NCI-H748 (cell line): ENCODE data around the gene TMEM89.

Experiments
- DNase-seq: peaks from one replicate; lab custom pipeline; 2025; ENCODE audit not compliant: unreplicated experiment; lab: John Stamatoyannopoulos, UW

Gene TMEM89, protein sequence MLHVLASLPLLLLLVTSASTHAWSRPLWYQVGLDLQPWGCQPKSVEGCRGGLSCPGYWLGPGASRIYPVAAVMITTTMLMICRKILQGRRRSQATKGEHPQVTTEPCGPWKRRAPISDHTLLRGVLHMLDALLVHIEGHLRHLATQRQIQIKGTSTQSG

GRCh38 chr3:48621461-48621869, at the start of gene TMEM89:
Gene TMEM89 (minus strand): TSS chr3:48621769. CDS start chr3:48621756, 13 bp downstream.
- DNase-seq: no peak

GRCh38 chr3:48664929-48665328, 43.4 kb upstream of the TMEM89 start:
- DNase-seq: no peak

DNA sequence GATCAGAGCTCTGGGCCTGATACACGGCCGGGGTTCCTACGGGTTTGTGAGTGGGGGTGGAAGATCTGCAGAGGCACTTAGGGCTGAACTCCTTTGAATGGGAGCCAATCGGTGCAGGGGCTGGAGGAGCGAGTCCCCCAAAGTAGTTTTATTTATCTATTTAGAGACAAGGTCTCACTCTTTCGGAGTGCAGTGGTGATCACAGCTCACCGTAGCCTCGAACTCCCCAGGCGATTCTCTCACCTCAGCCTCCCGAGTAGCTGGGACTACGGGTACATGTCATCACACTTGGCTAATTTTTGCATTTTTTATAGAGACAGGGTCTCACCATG, 42.7 kb upstream of the TMEM89 start:
- DNase-seq: no peak

DNA sequence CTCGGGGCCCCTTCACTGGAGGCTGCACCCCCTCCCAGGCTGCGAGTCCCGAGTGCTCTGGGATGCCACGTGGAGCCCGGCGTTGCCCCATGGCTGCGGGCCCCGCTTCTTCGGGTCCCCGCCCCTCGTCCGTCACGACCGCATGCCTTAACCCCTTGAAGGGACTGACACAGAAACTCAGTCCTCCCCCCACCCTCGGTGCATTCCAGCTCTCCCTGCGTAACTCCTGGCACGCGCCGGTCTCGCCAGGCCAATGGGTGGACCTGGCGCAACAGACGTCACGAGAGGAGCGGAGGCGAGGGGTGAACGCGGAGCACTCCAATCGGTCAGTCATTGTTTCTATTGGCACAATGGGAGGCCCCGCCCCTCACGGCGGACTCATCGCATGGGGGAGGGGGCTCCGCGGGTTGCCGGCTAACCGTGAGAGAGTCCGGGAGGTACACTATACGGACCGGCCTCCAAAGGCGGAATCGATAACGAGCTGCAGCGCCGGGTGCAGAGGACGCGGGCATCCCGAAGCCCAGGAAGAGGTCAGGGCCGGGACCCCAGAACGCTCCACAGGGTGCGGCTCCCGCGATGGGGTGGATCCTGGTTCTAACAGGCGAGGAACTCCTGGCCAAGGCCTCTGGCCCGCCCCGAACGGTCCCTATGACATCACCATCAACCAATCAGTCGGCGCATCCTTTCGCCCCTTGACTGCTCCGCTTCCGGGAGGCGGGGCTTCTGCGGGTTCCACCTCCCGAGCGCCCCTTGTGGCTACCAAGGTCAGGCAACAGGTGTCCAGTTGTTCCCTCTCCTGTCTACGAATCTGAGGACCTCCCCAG, 42.1 kb upstream of the TMEM89 start:
- peak; percentile 97 for DNase-seq

DNA sequence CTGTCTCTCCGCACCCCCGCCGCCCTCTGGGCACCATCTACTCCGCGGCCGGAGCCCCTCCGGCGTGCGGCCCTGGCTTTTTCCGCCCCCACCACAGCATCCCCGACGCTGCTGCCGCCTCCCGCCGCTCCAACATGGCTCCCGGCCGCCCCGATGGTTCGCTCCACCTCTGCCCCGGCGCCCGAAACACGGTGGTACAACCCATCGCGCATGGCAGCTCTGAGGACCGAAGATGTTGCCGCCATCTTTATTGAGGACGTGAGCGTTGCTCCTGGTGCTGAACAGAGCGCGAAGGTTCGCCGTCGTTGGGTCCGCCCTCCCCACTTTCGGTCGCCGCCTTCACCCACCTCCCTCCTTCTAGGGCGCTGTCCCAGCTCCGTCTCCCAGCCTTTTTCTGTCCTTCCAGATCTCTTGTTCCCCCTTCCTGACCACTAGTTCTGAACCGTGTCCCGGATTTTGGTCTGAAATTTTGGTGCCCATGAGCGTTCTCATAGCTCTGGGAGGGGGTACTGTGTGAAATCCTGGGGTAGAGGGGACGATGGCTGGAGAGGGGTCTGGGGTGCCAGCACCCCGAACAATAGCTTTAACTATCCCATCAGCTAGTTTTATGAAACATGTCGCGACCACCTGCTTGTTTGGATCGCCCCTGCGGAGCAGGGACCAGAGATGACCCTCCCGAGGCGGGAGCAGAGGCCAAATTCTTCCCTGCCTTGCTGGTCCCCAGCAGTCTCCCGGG, 41.4 kb upstream of the TMEM89 start, which contains the start of gene CELSR3:
Gene CELSR3 (minus strand): TSS at position 134 of the 736 bp plus-strand sequence. CDS start 252 bp downstream, outside the sequence.
- DNase-seq: peak; percentile 92

GRCh38 chr3:48662145-48662752, 40.7 kb upstream of the TMEM89 start:
- no peak for DNase-seq

GRCh38 chr3:48661501-48662144, 40.1 kb upstream of the TMEM89 start:
- no peak for DNase-seq

- DNase-seq: no peak
Observed at GRCh38 chr3:48660800-48661400, 39.3 kb upstream of the TMEM89 start.

DNA sequence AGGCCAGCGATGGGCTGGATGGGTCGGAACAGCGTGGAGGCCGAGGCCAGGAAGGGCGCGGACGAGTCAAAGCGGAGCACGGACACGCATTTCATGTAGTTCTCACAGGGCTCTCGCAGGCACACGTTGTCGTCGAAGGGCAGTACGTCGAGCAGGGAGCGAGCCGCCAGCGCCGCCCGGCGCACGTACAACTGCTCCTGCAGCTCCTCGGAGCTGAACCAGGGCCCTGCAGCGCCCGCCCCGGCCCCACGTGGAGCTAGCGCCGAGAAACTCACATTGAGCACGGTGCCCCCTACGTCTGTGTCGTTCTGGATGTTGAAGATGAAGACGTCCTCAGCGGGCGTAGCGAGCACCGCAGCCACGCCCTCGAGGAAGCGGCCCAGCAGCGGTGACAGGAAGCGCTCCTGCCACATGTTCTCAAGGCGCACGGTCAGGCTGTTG, 35.3 kb upstream of the TMEM89 start:
- DNase-seq: no peak

DNA sequence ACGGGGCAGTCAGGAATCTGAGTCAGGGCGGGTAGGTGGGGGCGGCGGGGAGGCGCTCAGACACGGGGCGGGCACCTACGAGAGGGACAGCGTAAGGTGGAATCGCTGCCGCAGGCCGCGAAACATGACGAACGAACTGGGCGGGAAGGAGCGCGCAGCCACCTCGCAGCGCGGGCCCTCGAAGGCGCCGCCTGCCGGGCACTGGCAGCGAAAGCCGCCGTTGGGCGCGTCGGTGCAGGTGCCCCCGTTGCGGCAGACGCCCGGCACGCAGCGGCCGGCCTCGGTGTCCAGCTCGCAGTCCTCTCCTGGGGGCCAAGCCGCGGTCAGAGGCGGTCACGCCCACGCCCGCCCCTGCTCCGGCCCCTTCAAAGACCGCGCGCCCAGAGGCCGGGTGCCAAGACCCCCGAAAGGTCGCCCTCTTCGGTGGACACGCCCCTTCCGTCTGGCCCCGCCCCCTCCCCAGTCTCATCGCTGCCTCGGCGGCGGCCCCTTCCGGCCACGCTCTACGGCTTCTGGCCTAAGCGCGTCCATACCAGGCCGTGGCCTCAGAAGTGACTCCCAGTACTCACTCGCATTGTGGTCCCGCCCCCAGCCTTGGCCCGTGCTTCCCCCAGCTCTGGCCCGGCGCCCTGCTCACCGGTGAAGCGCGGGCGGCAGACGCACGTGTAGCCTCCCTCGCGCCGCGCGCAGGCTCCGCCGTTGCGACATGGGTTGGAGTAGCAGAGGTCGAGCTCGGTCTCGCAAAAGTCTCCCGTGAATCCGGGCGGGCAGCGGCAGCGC, 34.7 kb upstream of the TMEM89 start:
- no peak for DNase-seq

DNA sequence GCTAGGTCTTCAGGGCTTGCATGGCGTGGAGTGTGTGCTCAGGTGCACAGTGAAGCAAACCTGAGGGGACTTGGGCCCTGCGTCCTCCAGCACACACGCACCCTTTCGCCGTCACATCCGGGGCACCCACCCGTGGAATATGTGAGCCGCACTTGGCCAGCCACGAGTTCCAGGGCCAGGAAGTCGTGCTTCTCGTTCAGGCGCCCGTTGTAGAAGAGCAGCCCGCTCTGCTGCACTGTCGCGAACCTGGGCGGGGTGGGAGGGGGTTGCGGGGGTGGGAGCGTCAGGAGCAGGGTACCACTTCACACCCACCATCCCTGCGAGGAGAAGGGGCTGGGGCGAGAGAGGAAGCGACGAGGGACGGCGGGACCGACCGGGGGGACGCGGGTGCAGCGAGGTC, 34.0 kb upstream of the TMEM89 start:
- DNase-seq: no peak

DNA sequence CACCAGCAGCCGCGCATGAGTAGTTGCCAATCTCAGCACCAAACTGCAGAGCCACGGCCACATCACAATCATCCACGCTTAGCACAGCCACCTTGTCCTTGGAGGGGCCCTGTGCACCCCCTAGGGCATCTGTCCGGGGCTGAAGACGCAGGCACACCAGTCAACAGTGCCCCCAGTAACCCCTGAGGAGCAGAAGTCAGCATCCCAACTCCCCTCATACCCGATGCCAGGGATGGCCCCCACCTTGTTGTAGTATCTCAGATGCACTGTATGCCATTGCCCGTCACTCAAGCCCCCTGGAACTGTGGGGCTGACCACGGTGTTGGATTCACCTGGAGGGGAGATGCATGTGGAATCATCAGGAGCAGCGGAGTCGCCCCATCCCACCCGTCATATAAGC, 33.5 kb upstream of the TMEM89 start:
- no peak for DNase-seq

DNA sequence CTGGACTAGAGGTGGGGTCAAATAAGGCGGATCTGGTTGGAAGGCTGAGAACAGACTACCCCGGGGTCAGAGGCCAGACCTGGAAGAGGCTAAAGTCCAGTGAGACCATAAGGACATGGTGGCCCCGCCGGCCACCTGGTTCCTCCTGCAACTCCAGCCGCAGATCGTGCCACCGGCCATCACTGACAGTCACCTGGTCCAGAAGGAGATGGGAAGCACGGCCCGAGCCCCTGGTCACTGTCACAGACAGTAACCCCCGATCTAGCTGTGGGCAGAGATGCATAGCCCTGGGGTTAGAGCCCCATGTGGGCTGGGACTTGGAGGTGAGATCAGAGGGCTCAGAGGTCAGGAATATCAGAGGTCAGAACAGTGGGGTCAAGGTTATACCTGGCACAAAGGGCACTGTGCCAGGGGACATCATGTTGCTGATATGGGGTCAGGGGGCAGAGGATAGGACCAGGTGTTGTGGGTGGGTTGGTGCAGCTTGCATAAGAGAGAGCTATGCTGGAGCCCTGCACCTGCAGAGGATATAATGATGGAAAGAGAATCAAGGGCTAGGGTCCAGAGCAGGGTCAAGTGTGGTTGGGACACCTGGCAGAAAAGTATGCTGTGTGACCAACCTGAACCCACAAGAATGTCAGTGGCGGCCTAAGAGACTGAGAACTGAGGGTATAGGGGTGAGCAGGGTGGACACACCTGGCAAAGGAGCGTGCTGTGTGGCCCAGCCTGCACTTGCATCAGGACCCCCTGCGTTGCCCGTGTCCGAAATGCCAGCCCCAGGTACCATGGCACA, 31.6 kb upstream of the TMEM89 start:
- no peak for DNase-seq

DNA sequence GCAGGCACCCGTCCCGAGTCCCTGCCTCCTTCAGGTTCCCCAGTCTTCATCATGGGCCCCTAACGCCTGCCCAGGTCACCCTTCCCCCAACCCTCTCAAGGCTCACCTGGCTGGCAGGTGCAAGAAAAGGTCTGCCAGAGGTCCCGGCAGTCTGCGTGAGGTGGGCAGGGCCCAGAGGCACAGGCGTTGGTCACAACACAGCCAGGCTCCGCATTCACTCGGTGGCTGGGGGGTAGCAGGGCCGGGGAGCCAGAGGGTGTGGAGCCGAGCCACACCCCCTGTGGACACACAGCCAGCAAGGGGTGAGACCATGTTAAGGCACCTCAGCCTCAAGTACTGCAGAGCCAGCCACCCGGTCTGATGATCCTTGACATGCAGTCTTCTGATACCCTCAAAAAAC, 30.2 kb upstream of the TMEM89 start:
- no peak for DNase-seq

DNA sequence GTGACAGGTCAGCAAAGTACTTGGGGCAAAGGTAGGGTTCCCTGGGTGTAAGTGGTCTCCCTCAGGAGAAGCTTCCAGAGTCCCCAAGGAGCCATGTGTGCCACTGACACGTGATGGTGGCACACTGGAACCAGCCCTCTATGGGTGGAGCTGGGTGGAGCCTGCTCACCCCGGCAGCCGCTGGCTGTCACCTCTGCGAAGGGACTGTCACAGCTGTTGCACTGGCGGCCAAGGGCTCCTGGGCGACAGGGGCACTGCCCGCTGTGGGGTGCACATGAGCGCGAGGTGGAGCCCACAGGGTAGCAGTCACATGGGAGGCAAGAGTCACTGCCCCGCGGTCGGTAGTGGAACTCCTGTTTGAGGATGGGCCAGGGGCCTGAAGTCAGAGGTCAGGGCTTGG, 29.2 kb upstream of the TMEM89 start:
- no peak for DNase-seq

DNA sequence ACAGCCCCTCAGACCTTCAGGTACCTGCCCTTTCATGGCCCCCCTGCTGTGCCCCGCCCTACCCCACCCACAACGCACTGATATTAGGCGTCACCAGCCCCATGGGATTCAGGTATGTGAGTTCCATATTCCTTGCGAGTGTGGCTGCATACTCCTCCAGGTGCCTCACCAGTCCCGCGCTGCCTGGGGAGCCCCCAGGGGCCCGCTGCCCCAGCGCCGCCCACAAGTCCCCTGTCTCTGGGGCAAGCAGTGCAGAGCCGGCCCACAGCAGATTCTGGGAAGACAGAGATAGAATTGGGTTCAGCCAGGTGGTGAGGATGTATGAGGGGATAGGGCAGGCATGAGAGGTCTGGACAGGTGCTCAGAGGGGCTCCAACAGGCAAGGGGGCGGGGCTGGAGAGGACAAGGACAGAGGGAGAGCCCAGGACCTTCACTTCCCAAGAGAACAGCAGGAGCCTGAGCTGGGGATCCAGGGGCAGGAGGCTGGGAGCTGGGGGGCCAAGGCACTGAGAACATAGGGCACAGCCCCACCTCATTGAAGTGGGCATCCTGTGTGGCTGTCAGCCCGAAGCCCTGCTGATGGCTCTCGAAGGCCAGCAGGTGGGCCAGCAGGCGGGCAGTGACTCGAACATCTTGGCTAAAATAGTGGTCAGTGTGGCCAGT, 26.8 kb upstream of the TMEM89 start:
- DNase-seq: no peak

DNA sequence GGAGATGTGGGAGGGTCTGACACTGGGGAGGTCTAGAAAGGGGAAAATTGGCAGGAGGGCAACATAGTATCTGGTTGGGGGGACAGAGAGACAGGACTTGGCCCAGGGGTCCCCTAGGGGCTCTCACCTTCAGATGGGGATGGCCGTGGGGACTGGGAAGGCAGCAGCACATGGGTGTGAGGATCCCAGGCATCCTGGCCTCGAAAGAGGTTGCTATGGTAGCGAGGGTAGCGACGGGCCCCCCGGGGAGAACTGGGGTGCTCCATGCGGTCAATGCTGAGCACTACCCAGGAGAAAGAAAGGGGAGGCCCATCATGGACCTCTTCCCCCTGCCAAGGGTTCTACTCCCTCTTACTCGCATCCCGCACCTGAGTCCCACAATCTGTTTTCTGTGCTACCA, 26.1 kb upstream of the TMEM89 start:
- no peak for DNase-seq

- DNase-seq: no peak
Observed at GRCh38 chr3:48644898-48645760, 23.6 kb upstream of the TMEM89 start.
